Neural cell (in vitro differentiated cells): ENCODE results near the gene KCTD15. TPM values are rescaled to one million over a fixed set of nuclear protein-coding genes. Genes with fewer than 3 reads are reported as not detected.

ENCODE experiments used
- H2AFZ ChIP-seq: fragments of 200-600, 300-800 bp; sonication (generic), shearing (Covaris generic); 2 replicates; pipeline ENCODE4 v1.6.0; 2014; ENCODE audit warnings: low read depth, mild to moderate bottlenecking, antibody characterized with exemption, low read length, moderate library complexity
- H3F3A ChIP-seq: fragments of 200-600 bp; shearing (Covaris generic); 2 replicates; pipeline ENCODE4 v1.6.1; 2016; ENCODE audit warnings: mild to moderate bottlenecking, moderate library complexity, mixed read lengths, antibody characterized with exemption, low read length; ENCODE audit not compliant: insufficient read depth, poor library complexity, severe bottlenecking
- H3K27ac ChIP-seq: fragments of 200-600, 300-800 bp; sonication (generic), shearing (Covaris generic); 2 replicates; pipeline ENCODE4 v1.5.1; 2014; ENCODE audit warnings: mild to moderate bottlenecking, low read length, moderate library complexity
- H3K27me3 ChIP-seq: fragments of 300-800, 200-600 bp; sonication (generic), shearing (Covaris generic); 2 replicates; pipeline ENCODE4 v1.6.0; 2014; ENCODE audit warnings: mild to moderate bottlenecking, low read depth, low read length, moderate library complexity; ENCODE audit not compliant: insufficient read depth
- H3K36me3 ChIP-seq: fragments of 300-800, 200-600 bp; sonication (generic), shearing (Covaris generic); 2 replicates; pipeline ENCODE4 v1.5.1; 2014; ENCODE audit warnings: mild to moderate bottlenecking, antibody characterized with exemption, low read length, moderate library complexity; ENCODE audit not compliant: insufficient read depth
- H3K4me2 ChIP-seq: fragments of 300-800, 200-600 bp; sonication (generic), shearing (Covaris generic); 2 replicates; pipeline ENCODE4 v1.6.0; 2014; ENCODE audit warnings: mild to moderate bottlenecking, low read length
- H3K4me3 ChIP-seq: fragments of 300-800, 200-600 bp; sonication (generic), shearing (Covaris generic); 2 replicates; pipeline ENCODE4 v1.5.1; 2014; ENCODE audit warnings: mild to moderate bottlenecking, low read length, moderate library complexity
- H3K79me2 ChIP-seq: fragments of 200-600 bp; shearing (Covaris generic); replicated peaks from 2 replicates; pipeline ENCODE4 v1.6.0; 2014; ENCODE audit warnings: mild to moderate bottlenecking, low read length, moderate library complexity; ENCODE audit not compliant: insufficient read depth
- H3K9ac ChIP-seq: fragments of 300-800, 200-600 bp; sonication (generic), shearing (Covaris generic); 2 replicates; pipeline ENCODE4 v1.6.1; 2016; ENCODE audit warnings: mild to moderate bottlenecking, low read length, mixed read lengths
- H3K9me2 ChIP-seq: fragments of 200-600 bp; shearing (Covaris generic); 2 replicates; pipeline ENCODE4 v1.6.1; 2016; ENCODE audit warnings: mild to moderate bottlenecking, low read length, mixed read lengths; ENCODE audit not compliant: insufficient read depth
- H3K9me3 ChIP-seq: fragments of 200-600, 300-800 bp; sonication (generic), shearing (Covaris generic); 2 replicates; pipeline ENCODE4 v1.6.1; 2016; ENCODE audit warnings: mild to moderate bottlenecking, mixed run types, low read length, moderate library complexity, mixed read lengths
- H4K20me1 ChIP-seq: fragments of 200-600 bp; shearing (Covaris generic); 2 replicates; pipeline ENCODE4 v1.6.1; 2016; ENCODE audit warnings: mild to moderate bottlenecking, mixed run types; ENCODE audit not compliant: insufficient read depth
- CTCF ChIP-seq: fragments of 450-650 bp; IDR thresholded peaks from 2 replicates; pipeline ENCODE4 v1.5.1; 2014; ENCODE audit warnings: antibody characterized with exemption, mild to moderate bottlenecking, moderate library complexity; ENCODE audit not compliant: poor library complexity, severe bottlenecking
- EP300 ChIP-seq: fragments of 450-650 bp; conservative IDR thresholded peaks from 2 replicates; pipeline ENCODE4 v1.6.1; 2014; ENCODE audit warnings: antibody characterized with exemption, mild to moderate bottlenecking, moderate library complexity; ENCODE audit not compliant: poor library complexity, severe bottlenecking
- EZH2 ChIP-seq: fragments of 200-600, 300-800 bp; shearing (Covaris generic), sonication (generic); IDR thresholded peaks from 2 replicates; pipeline ENCODE4 v1.6.1; 2014; ENCODE audit warnings: antibody characterized with exemption, low read length, borderline replicate concordance, mild to moderate bottlenecking; ENCODE audit not compliant: insufficient read depth, poor library complexity, severe bottlenecking
- MXI1 ChIP-seq: fragments of 450-650 bp; conservative IDR thresholded peaks from 2 replicates; pipeline ENCODE4 v1.6.1; 2014; ENCODE audit warnings: antibody characterized with exemption, mild to moderate bottlenecking; ENCODE audit not compliant: poor library complexity, severe bottlenecking
- POLR2AphosphoS5 ChIP-seq: IDR thresholded peaks from 2 replicates; pipeline ENCODE4 v1.6.1; 2012
- RAD21 ChIP-seq: fragments of 450-650 bp; conservative IDR thresholded peaks from 2 replicates; pipeline ENCODE4 v1.6.1; 2014; ENCODE audit warnings: antibody characterized with exemption, mild to moderate bottlenecking, moderate library complexity
- SMC3 ChIP-seq: fragments of 450-650 bp; conservative IDR thresholded peaks from 2 replicates; pipeline ENCODE4 v1.6.1; 2014; ENCODE audit warnings: antibody characterized with exemption, mild to moderate bottlenecking, moderate library complexity; ENCODE audit not compliant: poor library complexity
- TAF1 ChIP-seq: IDR thresholded peaks from 2 replicates; pipeline ENCODE4 v1.6.1; 2012; ENCODE audit warnings: low read depth
- polyA plus RNA-seq: library from polyadenylated mRNA; depleted of rRNA; stranded (reverse); fragments of >200 nt; gene quantifications from 2 replicates; pipeline ENCODE4 v1.2.3, GENCODE V29; 2014
- TF ChIP-seq, protein P1 (sequence below): IDR thresholded peaks from 2 replicates; pipeline ENCODE4 v1.6.1; 2012; ENCODE audit warnings: borderline replicate concordance

KCTD15 gene
- polyA plus RNA-seq, 1 donor from 2014 or later = 67.9 TPM

- Histone ChIP-seq H3K27me3 (no peaks in the 10 kb centered on the region), H2AFZ (no peak overlapping the region), H3K9me3 (no peaks in the 10 kb centered on the region), H3K9me2 (no peaks in the 10 kb centered on the region), H3K9ac (no peak overlapping the region), H3K4me3 (no peak overlapping the region), H3K36me3 (no peaks in the 10 kb centered on the region), H3K4me2 (no peak overlapping the region), H3K79me2 (no peaks in the 10 kb centered on the region), H3K27ac (no peak overlapping the region), H4K20me1 (no peaks in the 10 kb centered on the region), H3F3A (no peaks in the 10 kb centered on the region)
- TF ChIP-seq, protein P1, sequence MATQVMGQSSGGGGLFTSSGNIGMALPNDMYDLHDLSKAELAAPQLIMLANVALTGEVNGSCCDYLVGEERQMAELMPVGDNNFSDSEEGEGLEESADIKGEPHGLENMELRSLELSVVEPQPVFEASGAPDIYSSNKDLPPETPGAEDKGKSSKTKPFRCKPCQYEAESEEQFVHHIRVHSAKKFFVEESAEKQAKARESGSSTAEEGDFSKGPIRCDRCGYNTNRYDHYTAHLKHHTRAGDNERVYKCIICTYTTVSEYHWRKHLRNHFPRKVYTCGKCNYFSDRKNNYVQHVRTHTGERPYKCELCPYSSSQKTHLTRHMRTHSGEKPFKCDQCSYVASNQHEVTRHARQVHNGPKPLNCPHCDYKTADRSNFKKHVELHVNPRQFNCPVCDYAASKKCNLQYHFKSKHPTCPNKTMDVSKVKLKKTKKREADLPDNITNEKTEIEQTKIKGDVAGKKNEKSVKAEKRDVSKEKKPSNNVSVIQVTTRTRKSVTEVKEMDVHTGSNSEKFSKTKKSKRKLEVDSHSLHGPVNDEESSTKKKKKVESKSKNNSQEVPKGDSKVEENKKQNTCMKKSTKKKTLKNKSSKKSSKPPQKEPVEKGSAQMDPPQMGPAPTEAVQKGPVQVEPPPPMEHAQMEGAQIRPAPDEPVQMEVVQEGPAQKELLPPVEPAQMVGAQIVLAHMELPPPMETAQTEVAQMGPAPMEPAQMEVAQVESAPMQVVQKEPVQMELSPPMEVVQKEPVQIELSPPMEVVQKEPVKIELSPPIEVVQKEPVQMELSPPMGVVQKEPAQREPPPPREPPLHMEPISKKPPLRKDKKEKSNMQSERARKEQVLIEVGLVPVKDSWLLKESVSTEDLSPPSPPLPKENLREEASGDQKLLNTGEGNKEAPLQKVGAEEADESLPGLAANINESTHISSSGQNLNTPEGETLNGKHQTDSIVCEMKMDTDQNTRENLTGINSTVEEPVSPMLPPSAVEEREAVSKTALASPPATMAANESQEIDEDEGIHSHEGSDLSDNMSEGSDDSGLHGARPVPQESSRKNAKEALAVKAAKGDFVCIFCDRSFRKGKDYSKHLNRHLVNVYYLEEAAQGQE = no peak
- TF ChIP-seq EP300 (no peak), CTCF (no peak), RAD21 (no peak), EZH2 (no peak), TAF1 (no peak), POLR2AphosphoS5 (no peak), SMC3 (no peak), MXI1 (no peak)
Measured at GRCh38 chr19:33756177-33756576, 40.5 kb upstream of the KCTD15 start.

DNA sequence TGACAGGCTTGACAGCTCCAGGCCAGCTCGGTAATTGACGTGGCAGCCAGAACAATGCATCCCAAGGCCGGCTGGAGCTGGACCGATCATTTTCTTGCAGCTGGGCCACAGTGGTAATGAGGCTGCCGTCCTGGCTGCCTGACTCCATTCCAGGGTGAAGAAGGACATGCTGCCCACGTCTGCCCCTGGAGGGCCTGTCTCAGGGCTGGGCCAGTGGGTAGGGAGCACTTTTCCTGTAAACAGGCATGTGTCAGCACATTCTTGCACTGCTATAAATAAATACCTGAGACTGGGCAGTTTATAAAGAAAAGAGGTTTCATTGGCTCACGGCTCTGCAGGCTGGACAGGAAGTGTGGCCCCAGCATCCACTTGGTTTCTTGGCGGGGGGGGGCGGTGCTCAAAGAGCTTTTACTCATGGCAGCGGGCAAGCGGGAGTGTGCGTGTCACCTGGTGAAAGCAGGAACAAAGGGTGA, 38.1 kb upstream of the KCTD15 start:
- H3K79me2 ChIP-seq = no peaks in the 10 kb centered on the region
- TF ChIP-seq, protein P1 = no peak
- TF ChIP-seq TAF1 (no peak), POLR2AphosphoS5 (no peak), EZH2 (no peak), MXI1 (no peak), RAD21 (no peak), EP300 (no peak), SMC3 (no peak), CTCF (no peak)
- no peak overlapping the region for H2AFZ ChIP-seq
- H4K20me1 ChIP-seq = no peaks in the 10 kb centered on the region
- H3K4me3 ChIP-seq = no peak overlapping the region
- H3K9ac ChIP-seq = peak overlapping the region; percentile 21
- no peaks in the 10 kb centered on the region for H3F3A ChIP-seq
- no peak overlapping the region for H3K27ac ChIP-seq
- H3K27me3 ChIP-seq = no peaks in the 10 kb centered on the region
- H3K4me2 ChIP-seq = no peak overlapping the region
- no peaks in the 10 kb centered on the region for H3K9me2 ChIP-seq
- no peaks in the 10 kb centered on the region for H3K9me3 ChIP-seq
- no peaks in the 10 kb centered on the region for H3K36me3 ChIP-seq
